NCI-H2196 treated with DMSO at 0.1 percent for 48 hours (cell line): ENCODE data around the gene PTPRN2.
"Not testable (repeated sequence)": the region's sequence is repeated elsewhere in the genome, so short reads cannot be mapped to it uniquely, and the experiment has no call there.

Experiments used
- DNase-seq: peaks from one replicate; lab custom pipeline; 2025; ENCODE audit not compliant: unreplicated experiment; lab: John Stamatoyannopoulos, UW

PTPRN2 gene

GRCh38 chr7:158313931-158314330, 273.7 kb downstream of the PTPRN2 start:
- no peak for DNase-seq

DNA sequence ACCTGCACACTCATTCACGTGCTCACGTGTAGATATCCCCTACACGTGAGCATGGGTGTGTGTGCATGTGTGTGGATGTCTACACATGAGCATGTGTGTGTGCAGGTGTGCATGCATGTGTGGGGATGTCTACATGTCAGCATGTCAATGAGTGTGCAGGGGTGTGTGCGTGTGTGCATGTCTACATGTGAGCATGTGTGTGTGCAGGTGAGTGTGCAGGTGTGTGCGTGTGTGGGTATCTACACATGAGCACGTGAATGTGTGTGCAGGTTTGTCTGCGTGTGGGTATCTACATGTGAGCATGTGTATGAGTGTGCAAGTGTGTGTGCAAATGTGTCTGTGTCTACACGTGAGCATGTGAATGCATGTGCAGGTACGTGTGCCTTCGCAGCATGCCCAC, 274.8 kb downstream of the PTPRN2 start:
- DNase-seq, result no peak

DNA sequence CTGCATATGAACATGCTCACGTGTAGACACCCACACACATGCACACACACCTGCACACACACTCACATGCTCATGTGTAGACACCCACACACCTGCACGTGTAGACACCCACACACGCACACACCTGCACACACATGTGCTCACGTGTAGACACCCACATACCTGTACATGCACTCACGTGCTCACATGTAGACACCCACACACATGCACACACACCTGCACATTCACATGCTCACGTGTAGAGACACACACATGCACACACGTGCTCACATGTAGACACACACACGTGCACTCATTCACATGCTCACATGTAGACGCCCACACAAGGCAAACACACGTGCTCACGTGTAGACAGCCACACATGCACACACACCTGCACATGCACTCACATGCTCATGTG, 275.8 kb downstream of the PTPRN2 start:
- DNase-seq, result no peak

DNA sequence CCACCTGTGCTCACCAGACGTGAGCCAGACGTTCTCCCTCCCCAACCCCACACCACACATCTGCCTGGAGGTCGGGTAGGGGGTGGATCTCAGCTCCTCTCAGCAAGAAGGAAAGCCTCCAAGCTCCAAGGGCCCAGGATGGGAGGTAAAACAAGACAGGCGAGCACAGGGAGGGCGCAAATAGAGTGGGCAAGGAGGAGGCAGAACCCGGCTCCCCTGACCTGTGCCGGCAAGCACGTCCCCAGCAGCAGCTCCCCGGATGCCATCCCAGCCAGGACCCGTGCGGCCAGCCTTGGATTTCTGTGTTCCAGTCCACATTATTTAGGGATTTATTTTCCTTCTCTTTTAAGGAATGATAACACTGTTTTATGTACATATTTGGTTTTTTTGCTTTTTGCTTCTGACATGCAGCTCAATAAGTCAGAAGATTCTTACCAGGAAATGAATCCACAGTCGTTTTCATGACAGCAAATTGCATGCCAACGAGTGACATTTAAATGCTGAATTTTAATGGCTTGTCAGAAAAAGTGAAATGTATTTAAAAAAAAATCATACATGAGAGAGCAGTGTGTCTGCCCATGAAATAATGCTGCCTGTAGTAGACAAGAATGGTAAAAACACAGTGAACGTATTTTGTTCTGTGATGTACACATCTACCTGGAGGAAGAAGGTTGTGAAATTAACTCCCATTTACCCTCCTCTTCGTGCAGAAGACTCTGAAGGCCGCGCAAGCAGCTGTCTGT, 276.5 kb downstream of the PTPRN2 start:
- no peak for DNase-seq

GRCh38 chr7:158309868-158310763, 277.5 kb downstream of the PTPRN2 start:
- no peak for DNase-seq

DNA sequence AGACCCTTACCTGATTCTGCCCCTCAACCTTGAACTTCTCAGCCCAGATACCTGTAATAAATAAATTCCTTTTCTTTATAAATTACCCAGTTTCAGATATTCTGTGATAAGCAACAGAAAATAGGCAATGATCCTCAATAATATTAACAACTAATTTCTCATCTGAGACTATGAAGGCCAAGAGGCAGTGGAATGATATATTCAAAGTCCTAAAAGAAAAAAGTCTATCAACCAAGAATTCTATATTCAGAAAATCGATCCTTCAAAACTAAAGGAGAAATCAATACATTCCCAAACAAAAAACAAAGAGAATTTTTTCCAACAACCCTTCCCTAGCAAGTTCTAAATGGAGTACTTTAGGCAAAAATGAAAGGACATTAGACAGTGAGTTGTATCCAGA, 279.6 kb downstream of the PTPRN2 start:
- no peak for DNase-seq

- DNase-seq, result not testable (repeated sequence)
These were observed 283.6 kb downstream of the PTPRN2 start for GRCh38 chr7:158304072-158304471.

GRCh38 chr7:158303121-158303520, 284.5 kb downstream of the PTPRN2 start:
- no peak for DNase-seq

GRCh38 chr7:158302274-158303070, 285.2 kb downstream of the PTPRN2 start:
- DNase-seq, result no peak

- no peak for DNase-seq
These were observed 286.4 kb downstream of the PTPRN2 start for GRCh38 chr7:158301207-158301606.

GRCh38 chr7:158300427-158300826, 287.2 kb downstream of the PTPRN2 start:
- no peak for DNase-seq

GRCh38 chr7:158299607-158300006, 288.0 kb downstream of the PTPRN2 start:
- DNase-seq, result no peak

- no peak for DNase-seq
These were observed 290.9 kb downstream of the PTPRN2 start for GRCh38 chr7:158296798-158297104.

GRCh38 chr7:158295966-158296797, 291.4 kb downstream of the PTPRN2 start:
- DNase-seq, result no peak

DNA sequence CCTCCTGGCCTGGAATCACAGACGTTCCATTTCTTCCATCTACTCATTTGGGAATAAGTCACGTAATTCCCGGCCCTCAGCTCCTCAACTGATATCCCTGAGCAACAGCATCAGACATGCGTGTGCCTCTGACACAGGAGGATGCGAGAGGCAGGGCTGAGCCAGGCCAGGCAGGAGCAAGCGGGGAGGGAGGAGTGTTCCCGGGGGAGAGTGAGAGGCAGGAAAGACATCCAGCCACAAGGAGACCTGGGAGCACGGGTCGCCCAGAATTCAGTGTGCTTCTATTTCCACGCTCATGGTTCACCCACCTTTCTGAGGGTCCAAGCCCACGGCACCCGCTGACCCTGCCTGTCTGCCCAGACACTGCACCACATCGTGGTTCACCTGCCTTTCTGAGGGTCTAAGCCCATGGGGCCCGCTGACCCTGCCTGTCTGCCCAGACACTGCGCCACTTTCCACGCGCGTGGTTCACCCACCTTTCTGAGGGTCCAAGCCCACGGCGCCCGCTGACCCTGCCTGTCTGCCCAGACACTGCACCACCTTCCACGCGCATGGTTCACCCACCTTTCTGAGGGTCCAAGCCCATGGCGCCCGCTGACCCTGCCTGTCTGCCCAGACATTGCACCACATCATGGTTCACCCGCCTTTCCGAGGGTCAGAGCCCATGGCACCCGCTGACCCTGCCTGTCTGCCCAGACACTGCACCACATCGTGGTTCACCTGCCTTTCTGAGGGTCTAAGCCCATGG, 293.0 kb downstream of the PTPRN2 start:
- DNase-seq, result not testable (repeated sequence)

DNA sequence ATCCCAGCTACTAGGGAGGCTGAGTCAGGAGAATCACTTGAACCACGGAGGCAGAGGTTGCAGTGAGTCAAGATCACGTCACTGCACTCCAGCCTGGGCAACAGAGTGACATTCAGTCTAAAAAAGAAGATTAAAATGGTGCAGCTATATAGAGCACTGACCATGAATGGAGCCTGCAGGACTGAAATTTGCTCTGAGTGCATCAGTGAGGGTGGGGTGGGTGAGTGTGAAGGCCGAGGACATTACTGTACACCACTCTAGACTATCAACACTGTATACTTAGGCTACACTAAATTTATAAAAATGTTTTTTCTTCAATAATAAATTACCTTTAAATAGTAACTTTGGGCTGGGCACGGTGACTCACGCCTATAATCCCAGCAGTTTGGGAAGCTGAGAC, 294.7 kb downstream of the PTPRN2 start:
- no peak for DNase-seq

GRCh38 chr7:158291998-158292397, 295.6 kb downstream of the PTPRN2 start:
- DNase-seq, result no peak

GRCh38 chr7:158289761-158290523, 297.7 kb downstream of the PTPRN2 start:
- no peak for DNase-seq

DNA sequence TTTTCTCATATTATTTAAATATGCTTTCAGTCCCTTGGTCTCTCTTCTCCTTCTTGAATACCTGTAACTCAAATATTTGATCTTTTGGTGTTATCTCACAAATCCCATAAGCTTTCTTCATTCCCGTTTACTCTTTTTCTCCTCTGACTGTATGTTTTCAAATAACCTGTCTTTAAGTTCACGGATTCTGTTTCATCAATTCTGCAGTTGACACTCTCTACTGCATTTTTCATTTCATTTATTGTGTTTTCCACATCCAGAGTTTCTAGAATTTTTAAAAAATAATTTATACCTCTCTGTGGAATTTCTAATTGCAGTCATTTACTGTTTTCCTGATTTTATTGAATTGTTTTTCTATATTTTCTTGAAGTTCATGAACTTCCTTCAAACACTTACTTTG, 298.4 kb downstream of the PTPRN2 start:
- no peak for DNase-seq
